HG03135 (cell line): ENCODE data around the gene ZNF544.
A peak's percentile ranks its signal among the peaks of the same experiment; 100 is the strongest.

Experiments
- ATAC-seq: cut with Tn5 transposase; IDR thresholded peaks from one replicate; pipeline ENCODE4 v1.9.1; 2021; ENCODE audit warnings: mild to moderate bottlenecking, moderate library complexity; ENCODE audit not compliant: unreplicated experiment

The ZNF544 gene

DNA sequence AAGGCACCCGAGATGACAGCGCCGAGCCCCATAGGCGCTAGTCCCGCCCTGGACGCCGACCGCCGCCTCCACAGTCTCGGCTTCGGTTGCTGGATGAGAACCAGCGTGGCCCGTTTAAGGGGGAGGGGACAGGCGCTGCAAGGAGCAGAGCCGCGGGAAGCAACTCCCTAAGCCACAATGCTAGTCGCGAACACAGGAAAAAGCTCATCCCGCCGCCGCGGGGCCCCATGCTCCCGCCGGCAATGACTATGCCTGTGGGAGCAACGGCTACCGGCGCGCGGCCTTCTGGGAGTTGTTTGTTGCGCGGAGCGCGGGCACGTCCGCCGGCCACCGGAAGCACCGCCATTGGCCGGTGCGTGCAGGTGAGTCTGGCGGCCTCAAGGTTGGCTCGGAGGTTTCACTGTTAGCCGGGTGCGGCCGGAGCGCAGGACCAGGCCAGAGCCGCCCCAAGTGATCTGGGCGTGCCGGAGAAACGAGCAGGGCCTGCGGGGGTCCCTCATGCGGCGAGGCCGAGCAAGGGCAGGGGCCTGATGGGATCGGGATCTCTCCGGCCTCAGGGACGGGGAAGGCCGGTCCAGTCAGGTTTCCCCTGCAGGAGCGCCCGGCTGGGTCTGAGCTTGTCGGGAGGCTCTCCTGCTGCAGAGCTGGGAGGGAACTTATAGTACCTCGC lies at the start of gene ZNF544:
ZNF544 (plus strand) TSS at position 330 of the 670 bp plus-strand sequence. CDS start 15,110 bp downstream, outside the sequence.
- peak; percentile 81 for ATAC-seq

DNA sequence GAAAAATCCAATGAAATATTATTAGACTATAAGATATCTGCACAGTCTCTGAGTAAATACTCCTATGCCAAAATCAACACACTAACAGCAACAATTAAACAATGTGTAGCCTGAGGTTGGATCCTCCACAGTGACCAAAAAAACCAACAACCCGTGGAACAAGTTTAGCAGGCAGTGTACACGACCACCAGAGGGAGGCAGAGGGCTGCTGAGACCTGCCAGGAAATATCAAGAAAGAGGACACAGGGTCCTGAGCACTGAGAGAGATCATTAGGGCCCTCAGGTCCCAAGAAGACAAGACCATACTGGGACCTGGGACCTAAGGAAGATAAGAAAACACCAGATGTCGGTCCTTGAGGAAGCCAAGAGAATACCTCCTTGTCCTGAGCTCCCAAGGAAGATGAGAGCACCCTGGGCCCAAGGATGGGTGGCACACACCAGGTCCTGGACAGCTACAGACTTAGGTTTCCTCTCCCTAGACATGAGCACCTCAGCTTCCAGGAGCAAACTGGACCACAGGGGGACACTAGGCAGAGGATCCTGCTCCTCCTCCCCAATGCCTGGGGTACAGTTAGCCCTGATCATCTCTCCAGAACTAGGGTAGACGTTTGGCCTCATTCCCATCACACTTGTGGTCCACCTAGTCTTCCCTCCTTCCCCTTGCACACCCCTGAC lies 46.7 kb upstream of the ZNF544 start:
- no peak for ATAC-seq

DNA sequence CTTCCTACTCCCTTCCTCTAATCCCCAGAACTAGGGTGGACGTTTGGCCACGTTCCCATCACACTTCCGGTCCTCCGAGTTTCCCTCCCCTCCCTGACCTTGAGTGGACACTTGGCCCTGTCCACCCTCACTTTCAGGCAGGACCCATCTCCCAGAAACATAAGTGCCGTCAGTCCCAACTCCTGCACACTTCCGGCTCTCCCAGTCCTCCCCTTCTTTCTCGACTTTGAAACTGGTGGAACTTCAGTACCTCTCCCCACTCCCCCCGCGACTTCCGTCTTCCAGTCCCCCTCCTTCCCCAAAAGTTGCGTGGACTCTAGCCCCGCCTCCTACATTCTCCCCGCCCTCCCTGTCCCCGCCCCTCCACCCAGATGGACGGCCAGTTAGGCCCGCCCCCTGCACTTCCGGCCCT lies 46.1 kb upstream of the ZNF544 start:
- ATAC-seq = no peak

DNA sequence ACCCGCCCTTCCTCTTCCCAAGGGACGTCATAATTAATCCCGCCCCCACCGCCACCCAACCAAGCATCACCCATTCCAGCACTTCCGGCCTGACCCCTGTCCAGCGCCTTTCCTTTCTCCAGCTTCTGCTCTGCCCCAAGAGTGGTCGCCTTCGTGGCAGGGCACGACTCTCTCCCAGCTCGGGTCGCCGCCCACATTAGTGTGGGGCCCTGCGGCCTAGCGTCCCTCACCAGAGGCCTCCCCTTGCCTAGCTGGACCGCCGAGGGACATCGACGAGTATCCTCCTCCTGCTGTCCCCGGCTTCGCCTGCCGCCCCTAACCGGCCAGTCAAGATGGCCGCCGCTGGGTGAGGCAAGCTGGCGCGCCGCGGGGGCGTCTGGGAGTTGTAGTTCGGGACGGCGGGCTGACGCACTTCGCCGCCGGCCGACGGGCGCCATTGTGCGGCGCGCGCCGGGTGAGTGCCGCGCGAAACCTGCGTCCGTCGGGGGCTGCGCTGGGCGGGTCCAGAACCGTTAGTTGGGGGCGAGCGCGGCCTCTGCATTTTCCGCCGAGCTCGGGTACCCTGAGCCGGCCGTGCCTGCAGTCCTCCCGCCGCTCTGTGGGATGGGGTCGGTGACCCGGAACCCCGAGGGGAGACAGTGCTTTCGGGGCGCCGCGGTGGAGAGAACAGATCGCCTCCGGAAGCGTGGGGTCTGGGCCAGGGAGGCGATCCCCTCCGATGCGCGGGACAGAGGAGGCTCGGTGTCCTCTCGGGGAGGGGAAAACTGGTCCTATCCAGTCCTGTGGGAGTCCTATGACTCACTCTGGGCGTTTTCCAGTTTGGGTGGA lies 45.5 kb upstream of the ZNF544 start, which contains the start of gene ZNF274:
ZNF274 (plus strand) TSS at position 73 of the 828 bp plus-strand sequence. CDS start 905 bp downstream, outside the sequence.
- peak; percentile 79 for ATAC-seq

DNA sequence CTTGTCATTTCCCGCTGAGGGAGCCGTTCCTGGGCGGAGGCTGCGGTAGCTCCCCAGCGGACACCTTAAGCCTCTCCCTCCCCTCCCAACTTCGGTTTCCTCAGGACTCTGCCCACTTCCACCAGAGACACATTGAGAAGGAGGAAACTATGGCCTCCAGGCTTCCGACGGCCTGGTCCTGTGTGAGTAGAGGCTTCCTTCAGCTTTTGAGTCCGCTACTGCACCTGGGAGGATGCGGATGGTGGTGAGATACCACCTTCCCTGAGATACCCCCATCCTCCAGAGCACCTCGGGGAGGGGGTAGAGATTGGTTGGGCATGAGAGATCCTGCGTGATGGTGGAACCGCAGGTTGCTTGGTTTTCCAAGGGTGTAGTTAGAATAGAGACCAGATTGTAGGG lies 44.9 kb upstream of the ZNF544 start:
- peak; percentile 8 for ATAC-seq

DNA sequence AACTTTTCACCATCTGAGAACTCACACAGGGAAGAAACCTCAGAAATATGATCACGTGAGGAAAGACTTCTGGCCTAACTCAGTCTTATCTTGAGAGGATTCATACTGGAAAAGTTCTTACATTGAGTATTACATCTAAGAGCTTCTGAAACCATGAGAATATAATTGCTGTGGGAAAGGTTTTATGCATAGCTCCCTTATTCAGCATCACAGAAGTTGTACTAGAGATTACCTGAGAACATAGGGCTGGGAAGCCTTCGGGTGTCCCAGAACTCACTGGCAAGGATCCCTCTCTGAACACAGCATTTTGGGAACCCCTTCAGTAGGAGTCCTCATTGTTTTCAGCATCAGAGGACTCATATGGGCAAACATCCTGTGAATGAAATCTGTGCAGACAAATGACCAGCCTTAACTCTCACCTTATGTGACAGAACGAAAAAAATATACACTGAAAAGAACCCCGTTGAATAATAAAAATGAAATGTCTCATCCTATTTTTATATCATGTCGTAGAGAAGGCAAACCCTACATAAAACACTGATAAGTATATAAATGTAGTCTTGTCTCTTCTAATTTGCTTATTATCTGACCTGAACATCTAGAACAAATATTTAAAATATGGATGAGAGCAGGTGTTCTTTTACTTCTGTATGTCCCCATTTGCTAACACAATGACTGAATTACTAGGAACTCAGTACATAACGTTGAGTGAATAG lies 31.7 kb upstream of the ZNF544 start:
- ATAC-seq = no peak

DNA sequence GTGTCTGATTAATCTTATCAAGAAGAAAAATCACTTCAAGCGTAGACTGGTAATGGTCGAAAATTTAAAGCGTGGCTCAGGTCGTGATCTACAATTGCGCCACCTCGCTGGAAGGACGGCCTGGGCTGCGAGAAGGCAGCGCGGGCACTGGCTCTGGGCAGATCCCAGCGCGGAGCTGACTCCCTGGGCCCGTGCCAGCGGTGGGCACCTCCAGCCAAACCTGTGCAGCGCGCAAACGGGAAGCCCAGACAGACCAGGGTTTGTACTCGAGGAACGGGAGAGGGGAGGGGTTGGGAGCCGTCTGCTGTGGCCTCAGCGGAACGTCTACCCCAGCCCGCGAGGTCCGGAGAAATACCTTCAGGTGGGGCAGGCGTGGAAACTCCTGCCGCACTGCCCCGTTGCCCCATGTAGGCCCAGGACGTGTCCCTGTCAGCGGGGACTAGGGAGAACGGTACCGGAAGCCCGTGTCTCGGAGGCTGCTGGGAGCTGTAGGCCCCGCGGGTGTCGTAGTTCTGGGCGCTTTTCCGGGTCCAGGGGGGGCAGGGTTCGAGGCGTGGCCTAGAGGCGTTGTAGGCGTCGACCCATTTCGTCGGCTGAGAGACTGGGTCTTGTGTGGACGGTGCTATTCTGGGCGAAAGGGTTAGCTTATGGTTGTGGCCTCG lies 24.8 kb upstream of the ZNF544 start:
- ATAC-seq = no peak

DNA sequence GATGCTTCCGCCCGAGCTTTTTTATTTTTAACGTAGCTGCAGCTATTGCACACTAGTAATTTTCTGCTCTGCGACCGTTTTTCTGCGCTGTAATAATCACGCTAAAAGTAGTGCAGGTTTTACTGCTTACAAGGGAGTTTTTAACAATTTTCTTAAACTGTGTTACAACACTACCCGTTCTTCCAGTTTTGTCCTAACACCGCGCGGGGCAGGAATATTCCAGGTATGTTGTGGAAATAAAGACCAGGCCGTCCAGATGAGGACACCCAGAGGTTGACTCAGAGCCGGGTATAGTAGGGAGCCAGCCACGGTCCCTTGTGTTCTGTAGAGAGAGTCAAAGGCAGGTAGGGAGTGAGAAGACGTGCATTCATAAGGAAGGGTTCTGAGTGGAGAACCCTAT lies 24.1 kb upstream of the ZNF544 start:
- no peak for ATAC-seq

DNA sequence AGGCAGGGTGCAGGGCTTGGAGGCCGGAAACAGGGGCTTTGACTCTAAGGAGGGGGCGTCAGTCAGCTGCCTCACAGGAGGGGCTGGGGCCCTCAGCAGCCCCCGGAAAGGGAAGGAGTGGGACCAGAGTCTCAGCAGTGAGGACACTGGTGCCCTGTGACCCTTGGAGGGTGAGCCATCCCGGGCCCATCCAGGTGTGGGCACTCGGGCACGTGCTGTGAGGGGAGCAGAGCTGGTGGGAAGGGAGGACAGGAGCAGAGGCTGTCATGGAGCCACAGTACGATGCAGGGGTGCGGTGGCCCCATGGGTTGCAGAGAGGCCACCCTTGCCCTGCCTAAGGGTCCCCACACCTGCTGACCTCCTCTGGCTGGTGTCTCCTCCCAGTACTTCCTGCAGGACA lies 19.1 kb upstream of the ZNF544 start:
- no peak for ATAC-seq

DNA sequence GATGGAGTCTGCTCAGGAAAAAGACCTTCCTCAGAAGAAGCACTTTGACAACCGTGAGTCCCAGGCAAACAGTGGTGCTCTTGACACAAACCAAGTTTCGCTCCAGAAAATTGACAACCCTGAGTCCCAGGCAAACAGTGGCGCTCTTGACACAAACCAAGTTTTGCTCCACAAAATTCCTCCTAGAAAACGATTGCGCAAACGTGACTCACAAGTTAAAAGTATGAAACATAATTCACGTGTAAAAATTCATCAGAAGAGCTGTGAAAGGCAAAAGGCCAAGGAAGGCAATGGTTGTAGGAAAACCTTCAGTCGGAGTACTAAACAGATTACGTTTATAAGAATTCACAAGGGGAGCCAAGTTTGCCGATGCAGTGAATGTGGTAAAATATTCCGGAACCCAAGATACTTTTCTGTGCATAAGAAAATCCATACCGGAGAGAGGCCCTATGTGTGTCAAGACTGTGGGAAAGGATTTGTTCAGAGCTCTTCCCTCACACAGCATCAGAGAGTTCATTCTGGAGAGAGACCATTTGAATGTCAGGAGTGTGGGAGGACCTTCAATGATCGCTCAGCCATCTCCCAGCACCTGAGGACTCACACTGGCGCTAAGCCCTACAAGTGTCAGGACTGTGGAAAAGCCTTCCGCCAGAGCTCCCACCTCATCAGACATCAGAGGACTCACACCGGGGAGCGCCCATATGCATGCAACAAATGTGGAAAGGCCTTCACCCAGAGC lies 16.2 kb upstream of the ZNF544 start:
- no peak for ATAC-seq

DNA sequence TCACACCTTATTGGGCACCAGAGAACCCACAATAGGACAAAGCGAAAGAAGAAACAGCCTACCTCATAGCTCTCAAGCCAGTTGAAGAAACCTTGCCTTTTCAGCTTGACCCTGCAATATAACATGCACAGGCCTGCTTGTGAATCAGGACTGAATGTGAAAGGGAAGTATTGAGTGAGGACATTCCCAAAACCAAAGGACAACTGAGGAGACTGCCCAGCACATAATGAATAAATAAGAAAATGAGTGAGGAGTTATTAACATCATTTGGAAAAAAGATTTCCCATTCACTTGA lies 15.7 kb upstream of the ZNF544 start:
- ATAC-seq = no peak

DNA sequence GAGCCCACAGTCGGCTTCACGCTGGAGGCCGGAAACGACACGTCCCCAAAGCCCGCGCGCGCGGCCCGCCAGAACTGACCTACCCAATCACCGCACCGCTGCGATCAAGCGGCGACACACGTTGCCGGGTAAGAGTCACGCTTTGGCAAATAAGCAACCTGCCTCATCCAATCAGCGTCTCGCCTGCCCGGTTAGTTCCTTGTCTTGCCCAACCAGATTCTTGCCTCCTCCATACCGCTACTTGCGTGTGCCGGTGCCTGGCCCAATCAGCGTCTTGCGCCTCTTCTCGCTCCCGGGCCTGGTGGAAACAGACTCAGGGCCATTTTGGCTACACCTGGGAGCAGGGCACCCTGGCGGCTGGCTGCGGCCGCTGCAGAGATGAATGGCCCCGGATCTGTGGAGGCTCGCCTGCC lies 11.6 kb upstream of the ZNF544 start:
- ATAC-seq = no peak

DNA sequence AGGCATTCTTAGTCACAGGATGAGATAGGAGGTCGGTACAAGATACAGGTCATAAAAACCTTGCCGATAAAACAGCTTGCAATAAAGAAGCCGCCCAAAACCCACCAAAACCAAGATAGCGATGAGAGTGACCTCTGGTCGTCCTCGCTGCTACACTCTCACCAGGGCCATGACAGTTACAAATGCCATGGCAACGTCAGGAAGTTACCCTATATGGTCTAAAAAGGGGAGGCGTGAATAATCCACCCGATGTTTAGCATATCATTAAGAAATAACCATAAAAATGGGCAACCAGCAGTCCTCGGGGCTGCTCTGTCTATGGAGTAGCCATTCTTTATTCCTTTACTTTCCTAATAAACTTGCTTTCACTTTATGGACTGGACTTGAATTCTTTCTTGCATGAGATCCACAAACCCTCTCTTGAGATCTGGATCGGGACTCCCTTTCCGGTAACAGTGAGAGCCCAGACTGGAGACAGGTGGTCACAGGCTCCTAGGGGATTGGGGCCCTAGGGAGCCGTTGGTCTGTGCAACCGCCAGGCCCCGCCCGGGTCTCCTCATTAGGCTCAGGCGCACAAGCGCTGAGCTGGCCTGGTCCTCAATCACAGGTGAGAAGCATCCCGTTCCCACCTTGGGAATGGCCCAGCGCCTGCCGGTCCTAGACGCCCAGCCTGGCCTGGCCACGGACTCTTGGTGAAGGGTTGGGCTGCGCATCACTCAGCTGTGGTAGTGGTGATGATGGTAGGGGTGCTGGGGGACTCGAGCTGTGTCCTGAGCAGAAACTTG lies 10.9 kb upstream of the ZNF544 start:
- no peak for ATAC-seq

DNA sequence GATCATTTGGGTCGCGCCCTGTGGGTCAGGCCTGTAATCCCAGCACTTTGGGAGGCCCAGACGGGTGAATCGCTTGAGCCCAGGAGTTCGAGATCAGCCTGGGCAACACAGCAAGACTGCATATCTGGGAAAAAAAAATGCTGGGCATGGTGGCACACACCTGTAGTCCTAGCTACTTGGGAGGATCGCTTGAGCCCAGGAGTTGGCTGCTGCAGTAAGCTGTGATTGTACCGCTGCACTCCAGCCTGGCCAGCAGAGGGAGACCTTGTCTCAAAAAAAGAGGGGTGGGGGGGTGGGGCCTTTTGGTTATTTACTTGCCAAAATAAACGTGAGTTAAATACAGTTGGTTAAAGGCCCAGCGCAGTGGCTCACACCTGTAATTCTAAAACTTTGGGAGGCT lies 9.8 kb upstream of the ZNF544 start:
- ATAC-seq = no peak

DNA sequence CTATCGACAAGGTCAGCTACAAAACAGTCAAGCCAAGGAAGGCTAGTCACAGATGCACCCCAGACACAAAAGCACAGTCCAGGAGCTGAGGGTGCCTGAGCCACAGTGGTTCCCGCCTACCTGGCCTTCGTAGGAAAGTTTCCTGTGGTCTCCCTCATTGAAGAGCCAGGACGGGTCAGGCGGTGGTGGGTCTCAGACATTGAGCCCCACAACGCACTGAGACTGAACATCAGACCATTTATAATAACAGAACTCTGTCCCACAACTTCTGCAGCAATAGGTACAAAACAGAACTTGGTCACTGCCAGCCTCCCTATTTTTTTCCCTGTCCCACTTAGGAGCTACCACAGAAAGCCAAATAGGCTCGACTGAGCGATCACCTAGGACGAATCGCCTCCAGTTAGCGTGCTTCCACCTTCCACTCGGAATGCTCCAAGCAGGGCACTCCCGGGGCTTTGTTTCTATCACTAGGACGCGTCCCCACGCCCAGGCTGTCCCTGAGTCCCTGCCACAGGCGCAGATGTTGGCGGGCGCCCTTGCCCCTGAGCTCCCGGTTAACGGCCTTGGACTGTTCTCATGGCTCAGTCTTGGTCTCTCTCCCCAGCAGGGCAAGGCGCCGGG lies 640 bp upstream of the ZNF544 start:
- peak; percentile 23 for ATAC-seq

DNA sequence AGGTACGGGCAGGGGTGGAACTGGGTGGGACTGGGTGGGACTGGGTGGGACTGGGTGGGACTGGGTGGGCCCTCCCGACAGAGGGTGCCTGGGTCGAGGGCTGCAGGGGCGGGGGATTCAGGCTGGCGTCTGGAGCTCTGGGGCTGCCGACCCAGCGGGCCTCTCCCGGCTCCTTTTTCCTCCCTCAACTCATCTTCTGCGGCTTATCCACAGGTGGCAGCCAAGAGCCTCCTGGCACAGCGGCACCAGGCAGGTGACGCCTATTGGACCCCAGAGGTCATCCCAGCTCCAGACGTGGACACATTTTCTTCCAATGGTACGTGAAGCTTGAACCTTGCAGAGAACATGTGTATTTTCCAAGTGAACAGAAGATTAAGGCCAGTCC lies 533 bp downstream of the ZNF544 start:
- ATAC-seq = no peak

DNA sequence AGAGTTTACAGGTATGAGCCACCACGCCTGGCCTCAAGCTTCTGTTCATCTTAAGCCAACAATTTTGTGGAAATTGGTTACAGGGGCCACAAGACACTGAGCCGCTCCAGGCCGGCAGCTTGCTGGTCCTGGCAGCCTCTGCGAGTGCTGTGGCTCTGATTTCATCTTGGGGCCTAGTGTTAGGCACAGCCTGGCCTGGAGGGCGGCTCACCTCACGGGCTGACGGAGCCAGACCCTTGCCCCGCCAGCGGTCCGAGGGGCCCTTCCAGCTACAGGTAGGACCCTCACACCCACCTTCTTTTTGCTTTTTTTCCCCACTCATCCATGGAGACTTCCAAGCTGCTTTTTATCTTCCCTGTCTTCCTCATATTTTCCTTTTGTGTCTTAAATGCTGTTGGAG lies 8.6 kb downstream of the ZNF544 start:
- no peak for ATAC-seq

DNA sequence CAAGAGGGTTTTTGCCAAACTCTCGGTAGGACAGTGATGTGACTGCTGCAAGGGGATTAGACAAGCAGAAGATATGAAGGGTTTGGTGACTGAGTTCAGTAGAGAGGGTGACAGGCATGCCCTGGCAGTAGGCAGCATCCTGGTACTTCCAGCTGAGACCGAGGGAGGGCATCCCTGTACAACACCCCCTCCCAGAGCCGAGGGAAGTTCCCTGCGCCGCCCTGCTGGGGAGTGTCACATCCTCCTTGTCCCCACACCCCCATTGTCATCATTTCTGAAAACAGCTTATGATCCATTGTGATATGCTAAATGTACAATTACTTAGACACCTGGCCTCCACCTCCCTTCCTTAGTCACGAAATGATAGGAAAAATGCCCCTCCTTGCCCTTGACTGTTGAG lies 14.6 kb downstream of the ZNF544 start:
- ATAC-seq = no peak

DNA sequence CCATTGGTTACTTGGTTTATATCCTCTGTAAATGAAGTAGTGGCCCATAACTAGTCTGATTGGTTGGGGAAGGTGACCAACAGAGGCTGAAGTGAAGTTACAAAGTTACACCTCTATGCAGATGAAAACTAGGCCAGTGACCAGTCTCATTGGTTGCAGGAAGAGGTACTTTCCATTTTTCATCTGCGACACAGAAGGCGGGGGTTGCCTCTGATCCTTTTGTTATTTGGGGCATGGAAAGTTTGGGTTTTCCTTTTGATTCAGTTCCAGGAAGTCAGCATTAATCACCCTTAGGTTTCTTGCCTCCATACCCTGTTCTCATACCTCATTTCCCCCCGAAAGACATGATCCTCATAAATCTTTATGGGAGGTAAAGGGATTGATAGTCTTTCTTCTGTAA lies 20.2 kb downstream of the ZNF544 start:
- no peak for ATAC-seq
